NCI-H1436 (cell line): Measurements from ENCODE around the gene ANAPC7.
A peak's percentile ranks its signal among the peaks of the same experiment; 100 is the strongest.
"Not testable (repeated sequence)": the region's sequence is repeated elsewhere in the genome, so short reads cannot be mapped to it uniquely, and the experiment has no call there.

ENCODE experiments used
- DNase-seq: peaks from one replicate; lab custom pipeline; 2025; lab: John Stamatoyannopoulos, UW

The ANAPC7 gene

GRCh38 chr12:110403146-110403975 is at the start of gene ANAPC7:
TSS of gene ANAPC7 (minus strand) at chr12:110403708. CDS start at chr12:110403627, 81 bp downstream.
- peak; percentile 91 for DNase-seq

- no peak for DNase-seq
These were observed 47.8 kb upstream of the ANAPC7 start for GRCh38 chr12:110451263-110451662.

- DNase-seq = peak; percentile 92
These were observed 46.4 kb upstream of the ANAPC7 start, which contains the start of gene ARPC3 for GRCh38 chr12:110449799-110450497. TSS of gene ARPC3 (minus strand) at chr12:110450337. CDS start at chr12:110450260, 77 bp downstream.

GRCh38 chr12:110444455-110444854 is 40.9 kb upstream of the ANAPC7 start:
- DNase-seq = no peak

GRCh38 chr12:110436231-110436630 is 32.7 kb upstream of the ANAPC7 start:
- no peak for DNase-seq

GRCh38 chr12:110431957-110432587 is 28.6 kb upstream of the ANAPC7 start:
- no peak for DNase-seq

GRCh38 chr12:110429676-110430075 is 26.2 kb upstream of the ANAPC7 start:
- DNase-seq = not testable (repeated sequence)

- DNase-seq = no peak
These were observed 22.9 kb upstream of the ANAPC7 start for GRCh38 chr12:110426406-110426805.

GRCh38 chr12:110424237-110424636 is 20.7 kb upstream of the ANAPC7 start:
- no peak for DNase-seq

GRCh38 chr12:110421701-110422100 is 18.2 kb upstream of the ANAPC7 start:
- DNase-seq = no peak

GRCh38 chr12:110421159-110421661 is 17.7 kb upstream of the ANAPC7 start:
- DNase-seq = no peak

- not testable (repeated sequence) for DNase-seq
These were observed 17.1 kb upstream of the ANAPC7 start for GRCh38 chr12:110420644-110421043.

GRCh38 chr12:110417113-110417512 is 13.6 kb upstream of the ANAPC7 start:
- DNase-seq = not testable (repeated sequence)

GRCh38 chr12:110410086-110410485 is 6.6 kb upstream of the ANAPC7 start:
- DNase-seq = not testable (repeated sequence)

GRCh38 chr12:110405126-110405662 is 1.7 kb upstream of the ANAPC7 start:
- DNase-seq = not testable (repeated sequence)

- DNase-seq = peak; percentile 80
These were observed 621 bp upstream of the ANAPC7 start for GRCh38 chr12:110403976-110404682.

- DNase-seq = no peak
These were observed 20.8 kb downstream of the ANAPC7 start for GRCh38 chr12:110382683-110383082.

GRCh38 chr12:110379631-110380030 is 23.9 kb downstream of the ANAPC7 start:
- no peak for DNase-seq

- DNase-seq = no peak
These were observed 24.3 kb downstream of the ANAPC7 start for GRCh38 chr12:110379197-110379596.

GRCh38 chr12:110378131-110378790 is 25.2 kb downstream of the ANAPC7 start:
- not testable (repeated sequence) for DNase-seq
